ENCODE measurements around the gene KCNH8.

The KCNH8 gene

DNA sequence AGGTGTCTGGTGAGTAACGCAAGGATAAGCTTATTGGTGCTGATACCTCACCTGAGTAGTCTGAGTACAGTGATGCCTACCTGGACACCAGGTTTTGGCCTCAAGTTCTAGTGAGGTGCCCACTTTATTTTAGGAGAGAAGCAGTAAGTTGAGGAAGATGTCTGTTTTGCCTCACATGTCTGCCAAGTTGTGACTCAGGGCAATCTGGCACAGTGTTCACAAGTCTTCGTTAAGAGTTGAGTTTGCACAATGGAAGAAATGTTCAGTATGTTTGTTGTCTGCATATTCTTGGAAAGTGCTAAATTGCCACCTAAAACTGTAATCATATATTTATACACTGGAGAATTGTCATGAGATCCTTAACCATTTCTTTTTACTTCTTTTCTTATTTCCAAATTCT, 122.2 kb downstream of the KCNH8 start:
- no peak for DNase-seq (ENCODE audit: low read depth, low spot score)
- H3K27me3 ChIP-seq (ENCODE audit: insufficient read depth, insufficient read length) = no peaks in the 10 kb centered on the region
- H3K9me3 ChIP-seq (ENCODE audit: insufficient read depth, low read length) = no peaks in the 10 kb centered on the region
- no peak overlapping the region for H3K9ac ChIP-seq (ENCODE audit: insufficient read length, low read depth)
- no peak overlapping the region for H3K4me3 ChIP-seq (ENCODE audit: insufficient read length, low read depth)
- TF ChIP-seq YY1 (IDR thresholded peaks at IDR 0.05; ENCODE audit: insufficient read depth, insufficient read length) (no peak), ZNF274 (IDR thresholded peaks at IDR 0.05; ENCODE audit: low read depth, low read length) (no peak)
- no peaks in the 10 kb centered on the region for H3K36me3 ChIP-seq (ENCODE audit: insufficient read depth, insufficient read length, low read length)
- no peaks in the 10 kb centered on the region for H3K4me1 ChIP-seq (ENCODE audit: insufficient read depth, insufficient read length)

DNA sequence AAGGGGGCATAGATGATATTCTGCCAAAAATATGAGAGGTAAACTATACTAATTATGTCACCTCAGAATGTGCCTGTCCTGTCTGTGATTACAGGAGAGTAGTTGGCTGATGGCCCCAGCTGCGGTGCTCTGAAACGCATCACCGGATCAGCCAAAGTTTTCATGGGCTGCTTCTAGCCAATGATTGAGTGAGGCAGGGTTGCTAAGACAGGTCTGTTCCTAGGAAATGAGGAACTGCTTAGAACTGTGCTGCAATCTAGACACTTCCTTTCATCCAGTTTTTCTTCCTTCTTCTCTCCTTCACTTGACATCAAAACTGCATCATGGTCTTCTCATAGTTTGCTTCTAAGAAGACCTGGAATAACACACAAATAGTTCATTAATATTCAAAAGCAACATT, 124.0 kb downstream of the KCNH8 start:
- no peak for DNase-seq (ENCODE audit: low read depth, low spot score)
- H3K27me3 ChIP-seq (ENCODE audit: insufficient read depth, insufficient read length) = no peaks in the 10 kb centered on the region
- no peak overlapping the region for H3K9ac ChIP-seq (ENCODE audit: insufficient read length, low read depth)
- H3K36me3 ChIP-seq (ENCODE audit: insufficient read depth, insufficient read length, low read length) = no peaks in the 10 kb centered on the region
- no peaks in the 10 kb centered on the region for H3K4me1 ChIP-seq (ENCODE audit: insufficient read depth, insufficient read length)
- no peaks in the 10 kb centered on the region for H3K9me3 ChIP-seq (ENCODE audit: insufficient read depth, low read length)
- no peak for TF ChIP-seq YY1 (IDR thresholded peaks at IDR 0.05; ENCODE audit: insufficient read depth, insufficient read length)
- no peak for TF ChIP-seq ZNF274 (IDR thresholded peaks at IDR 0.05; ENCODE audit: low read depth, low read length)
- no peak for TF ChIP-seq SUZ12 (IDR thresholded peaks at IDR 0.05; ENCODE audit: extremely low read depth, insufficient read depth, insufficient read length)
- H3K4me3 ChIP-seq (ENCODE audit: insufficient read length, low read depth) = no peak overlapping the region

DNA sequence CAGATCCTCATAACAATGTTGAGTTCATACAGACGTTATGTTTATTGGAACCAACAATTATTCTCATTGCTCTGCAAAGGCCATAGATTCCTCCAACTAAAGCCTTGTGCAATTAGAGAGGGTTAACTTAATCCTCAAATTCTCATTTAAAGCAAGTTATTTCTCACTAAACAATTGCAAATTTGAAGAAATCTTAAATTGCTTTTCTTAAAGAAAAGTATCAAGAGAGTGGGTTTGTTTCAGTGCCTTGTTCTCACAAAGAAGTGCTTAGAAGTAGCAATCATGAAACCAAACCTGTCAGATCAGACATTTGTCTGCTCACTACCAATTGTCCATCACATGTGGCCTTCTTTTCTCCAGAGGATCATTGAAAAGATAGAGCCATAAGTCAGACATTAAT, 124.8 kb downstream of the KCNH8 start:
- Histone ChIP-seq H3K4me3 (ENCODE audit: insufficient read length, low read depth) (no peak overlapping the region), H3K9me3 (ENCODE audit: insufficient read depth, low read length) (no peaks in the 10 kb centered on the region), H3K27me3 (ENCODE audit: insufficient read depth, insufficient read length) (no peaks in the 10 kb centered on the region), H3K36me3 (ENCODE audit: insufficient read depth, insufficient read length, low read length) (no peaks in the 10 kb centered on the region), H3K9ac (ENCODE audit: insufficient read length, low read depth) (no peak overlapping the region), H3K4me1 (ENCODE audit: insufficient read depth, insufficient read length) (no peaks in the 10 kb centered on the region)
- no peak for DNase-seq (ENCODE audit: low read depth, low spot score)
- TF ChIP-seq ZNF274 (IDR thresholded peaks at IDR 0.05; ENCODE audit: low read depth, low read length) = no peak
- TF ChIP-seq SUZ12 (IDR thresholded peaks at IDR 0.05; ENCODE audit: extremely low read depth, insufficient read depth, insufficient read length) = no peak
- TF ChIP-seq YY1 (IDR thresholded peaks at IDR 0.05; ENCODE audit: insufficient read depth, insufficient read length) = no peak

DNA sequence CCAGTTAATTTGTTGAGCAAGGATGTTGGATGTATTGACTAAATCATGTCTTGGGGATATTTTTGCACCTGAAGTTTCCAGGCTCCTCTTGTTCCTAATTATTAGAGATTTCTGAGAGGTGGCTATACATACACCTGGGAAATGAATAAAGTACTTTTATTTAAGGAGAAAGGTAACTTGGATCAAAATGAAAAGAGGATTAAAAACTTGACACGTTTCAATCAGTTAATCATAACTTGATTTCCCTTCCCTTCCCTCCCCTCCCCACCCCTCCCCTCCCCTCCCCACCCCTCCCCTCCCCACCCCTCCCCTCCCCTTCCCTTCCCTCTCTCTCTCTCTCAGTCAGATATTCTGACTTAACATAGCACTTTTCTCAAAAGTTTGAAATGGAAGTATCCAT, 126.3 kb downstream of the KCNH8 start:
- TF ChIP-seq YY1 (IDR thresholded peaks at IDR 0.05; ENCODE audit: insufficient read depth, insufficient read length) (no peak), ZNF274 (IDR thresholded peaks at IDR 0.05; ENCODE audit: low read depth, low read length) (no peak), SUZ12 (IDR thresholded peaks at IDR 0.05; ENCODE audit: extremely low read depth, insufficient read depth, insufficient read length) (no peak)
- no peak for DNase-seq (ENCODE audit: low read depth, low spot score)
- no peaks in the 10 kb centered on the region for H3K27me3 ChIP-seq (ENCODE audit: insufficient read depth, insufficient read length)
- no peaks in the 10 kb centered on the region for H3K36me3 ChIP-seq (ENCODE audit: insufficient read depth, insufficient read length, low read length)
- H3K9ac ChIP-seq (ENCODE audit: insufficient read length, low read depth) = no peak overlapping the region
- no peaks in the 10 kb centered on the region for H3K4me1 ChIP-seq (ENCODE audit: insufficient read depth, insufficient read length)
- no peaks in the 10 kb centered on the region for H3K9me3 ChIP-seq (ENCODE audit: insufficient read depth, low read length)
- H3K4me3 ChIP-seq (ENCODE audit: insufficient read length, low read depth) = no peak overlapping the region

DNA sequence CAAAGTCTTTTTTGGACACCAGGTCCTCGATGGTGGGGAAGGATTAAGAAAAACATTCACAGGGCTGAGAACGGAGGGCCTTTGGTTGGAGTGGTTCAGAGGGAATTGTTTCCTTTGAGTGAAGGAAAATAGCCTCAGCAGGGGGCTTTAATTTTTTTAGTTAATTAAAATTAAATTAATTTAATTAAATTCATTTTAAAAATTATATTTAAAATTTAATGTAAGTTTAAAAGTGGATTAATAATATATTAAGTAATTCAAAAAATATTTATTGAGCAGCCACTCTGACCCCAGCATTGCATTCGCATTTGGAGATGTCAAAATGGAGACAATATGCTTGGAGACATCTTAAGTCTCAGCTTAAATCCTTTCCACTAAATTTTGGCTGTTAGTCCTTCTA, 136.7 kb downstream of the KCNH8 start:
- no peak for DNase-seq (ENCODE audit: low read depth, low spot score)
- H3K9me3 ChIP-seq (ENCODE audit: insufficient read depth, low read length) = no peaks in the 10 kb centered on the region
- H3K4me1 ChIP-seq (ENCODE audit: insufficient read depth, insufficient read length) = no peaks in the 10 kb centered on the region
- no peak overlapping the region for H3K9ac ChIP-seq (ENCODE audit: insufficient read length, low read depth)
- no peak overlapping the region for H3K4me3 ChIP-seq (ENCODE audit: insufficient read length, low read depth)
- TF ChIP-seq YY1 (IDR thresholded peaks at IDR 0.05; ENCODE audit: insufficient read depth, insufficient read length) (no peak), ZNF274 (IDR thresholded peaks at IDR 0.05; ENCODE audit: low read depth, low read length) (no peak), SUZ12 (IDR thresholded peaks at IDR 0.05; ENCODE audit: extremely low read depth, insufficient read depth, insufficient read length) (no peak)
- H3K27me3 ChIP-seq (ENCODE audit: insufficient read depth, insufficient read length) = no peaks in the 10 kb centered on the region
- H3K36me3 ChIP-seq (ENCODE audit: insufficient read depth, insufficient read length, low read length) = no peaks in the 10 kb centered on the region

DNA sequence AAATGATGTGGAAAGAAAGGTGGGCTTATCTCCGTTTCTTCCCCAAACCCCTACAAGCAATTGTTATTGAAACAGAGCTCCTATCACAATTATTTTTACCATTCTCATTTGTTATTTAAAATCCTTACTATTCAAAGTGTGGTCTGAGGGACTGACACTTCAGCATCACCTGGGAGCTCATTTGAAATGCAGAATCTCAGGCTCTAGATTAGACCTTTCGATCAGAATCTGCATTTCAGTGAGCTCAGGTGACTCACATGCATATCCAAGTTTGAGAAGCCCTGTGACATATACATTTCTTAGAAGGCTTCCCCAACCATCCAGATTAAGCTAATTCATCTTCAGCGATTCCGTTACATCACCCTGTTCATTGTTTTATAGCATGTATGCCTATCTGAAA, 145.0 kb downstream of the KCNH8 start:
- no peak for DNase-seq (ENCODE audit: low read depth, low spot score)
- H3K4me3 ChIP-seq (ENCODE audit: insufficient read length, low read depth) = no peak overlapping the region
- H3K9me3 ChIP-seq (ENCODE audit: insufficient read depth, low read length) = no peaks in the 10 kb centered on the region
- H3K4me1 ChIP-seq (ENCODE audit: insufficient read depth, insufficient read length) = no peaks in the 10 kb centered on the region
- H3K27me3 ChIP-seq (ENCODE audit: insufficient read depth, insufficient read length) = no peaks in the 10 kb centered on the region
- TF ChIP-seq SUZ12 (IDR thresholded peaks at IDR 0.05; ENCODE audit: extremely low read depth, insufficient read depth, insufficient read length) (no peak), ZNF274 (IDR thresholded peaks at IDR 0.05; ENCODE audit: low read depth, low read length) (no peak), YY1 (IDR thresholded peaks at IDR 0.05; ENCODE audit: insufficient read depth, insufficient read length) (no peak)
- H3K9ac ChIP-seq (ENCODE audit: insufficient read length, low read depth) = no peak overlapping the region
- H3K36me3 ChIP-seq (ENCODE audit: insufficient read depth, insufficient read length, low read length) = no peaks in the 10 kb centered on the region

DNA sequence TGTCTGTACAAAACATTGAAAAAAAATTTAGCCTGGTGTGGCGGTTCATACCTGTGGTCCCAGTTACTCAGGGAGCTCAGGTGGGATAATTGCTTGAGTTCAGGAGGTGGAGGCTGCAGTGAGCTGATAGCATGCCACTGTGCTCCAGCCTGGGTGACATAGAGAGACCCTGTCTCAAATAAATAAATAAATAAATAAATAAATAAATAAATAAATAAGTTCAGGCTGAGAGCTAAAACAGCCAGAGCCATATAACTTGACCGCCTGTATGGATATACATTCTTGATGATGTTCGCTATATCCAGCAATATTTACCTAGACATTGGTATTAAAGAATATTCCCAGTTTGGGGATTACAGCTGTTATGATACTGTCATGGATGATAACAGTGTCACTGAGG, 146.9 kb downstream of the KCNH8 start:
- Histone ChIP-seq H3K36me3 (ENCODE audit: insufficient read depth, insufficient read length, low read length) (no peaks in the 10 kb centered on the region), H3K9me3 (ENCODE audit: insufficient read depth, low read length) (no peaks in the 10 kb centered on the region), H3K4me3 (ENCODE audit: insufficient read length, low read depth) (no peak overlapping the region), H3K9ac (ENCODE audit: insufficient read length, low read depth) (no peak overlapping the region), H3K4me1 (ENCODE audit: insufficient read depth, insufficient read length) (no peaks in the 10 kb centered on the region), H3K27me3 (ENCODE audit: insufficient read depth, insufficient read length) (no peaks in the 10 kb centered on the region)
- no peak for DNase-seq (ENCODE audit: low read depth, low spot score)
- TF ChIP-seq ZNF274 (IDR thresholded peaks at IDR 0.05; ENCODE audit: low read depth, low read length) (no peak), YY1 (IDR thresholded peaks at IDR 0.05; ENCODE audit: insufficient read depth, insufficient read length) (no peak), SUZ12 (IDR thresholded peaks at IDR 0.05; ENCODE audit: extremely low read depth, insufficient read depth, insufficient read length) (no peak)

DNA sequence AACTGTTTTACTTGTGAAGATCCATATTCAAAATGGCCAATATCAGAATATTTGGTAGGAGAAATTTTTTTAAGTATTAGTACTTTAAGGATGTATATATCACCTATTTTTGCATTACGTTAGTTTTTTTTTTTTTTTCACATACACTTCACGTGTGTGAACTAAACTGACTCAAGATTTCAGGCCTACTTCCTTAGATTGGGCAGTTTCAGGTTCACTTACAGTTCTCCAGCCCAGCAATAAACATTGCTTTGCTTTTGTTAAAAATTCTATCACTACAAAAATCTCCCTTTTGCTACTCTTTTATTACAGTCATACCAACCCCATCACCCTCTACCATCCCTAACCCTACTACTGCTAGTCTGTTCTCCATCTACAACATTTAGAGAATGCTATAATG, 183.6 kb downstream of the KCNH8 start:
- no peaks in the 10 kb centered on the region for H3K4me1 ChIP-seq (ENCODE audit: insufficient read depth, insufficient read length)
- H3K9me3 ChIP-seq (ENCODE audit: insufficient read depth, low read length) = no peaks in the 10 kb centered on the region
- no peak for DNase-seq (ENCODE audit: low read depth, low spot score)
- no peaks in the 10 kb centered on the region for H3K36me3 ChIP-seq (ENCODE audit: insufficient read depth, insufficient read length, low read length)
- no peak overlapping the region for H3K9ac ChIP-seq (ENCODE audit: insufficient read length, low read depth)
- no peaks in the 10 kb centered on the region for H3K27me3 ChIP-seq (ENCODE audit: insufficient read depth, insufficient read length)
- TF ChIP-seq SUZ12 (IDR thresholded peaks at IDR 0.05; ENCODE audit: extremely low read depth, insufficient read depth, insufficient read length) (no peak), ZNF274 (IDR thresholded peaks at IDR 0.05; ENCODE audit: low read depth, low read length) (no peak), YY1 (IDR thresholded peaks at IDR 0.05; ENCODE audit: insufficient read depth, insufficient read length) (no peak)
- H3K4me3 ChIP-seq (ENCODE audit: insufficient read length, low read depth) = no peak overlapping the region

All from NT2/D1 (cell line).